Frontal cortex (tissue), 1 donor: ENCODE results near the gene PNLIPRP2. TPM values are rescaled to one million over a fixed set of nuclear protein-coding genes. Genes with fewer than 3 reads are reported as not detected.

Experiments used
- total RNA-seq: library from RNA; depleted of rRNA; stranded (reverse); fragments of >200 nt; gene quantifications from one replicate; pipeline ENCODE4 v1.2.3, GENCODE V29; 2014

The PNLIPRP2 gene
- total RNA-seq, 1 donor from 2014 or later: not detected

Other genes with a start within 250 kb of the PNLIPRP2 start
- not detected for gene PNLIPRP3, start 193.1 kb upstream of the PNLIPRP2 start, total RNA-seq
- not detected for gene PNLIP, start 75.0 kb upstream of the PNLIPRP2 start, total RNA-seq
- gene PNLIPRP1, start 30.0 kb upstream of the PNLIPRP2 start, total RNA-seq: not detected
- 33.0 TPM for gene HSPA12A, start 121.6 kb downstream of the PNLIPRP2 start, total RNA-seq
- 1.2 TPM for gene ENO4, start 228.5 kb downstream of the PNLIPRP2 start, total RNA-seq